Measurements from ENCODE around the gene FAM117A.
"Not testable (repeated sequence)": the region's sequence is repeated elsewhere in the genome, so short reads cannot be mapped to it uniquely, and the experiment has no call there.

FAM117A gene

DNA sequence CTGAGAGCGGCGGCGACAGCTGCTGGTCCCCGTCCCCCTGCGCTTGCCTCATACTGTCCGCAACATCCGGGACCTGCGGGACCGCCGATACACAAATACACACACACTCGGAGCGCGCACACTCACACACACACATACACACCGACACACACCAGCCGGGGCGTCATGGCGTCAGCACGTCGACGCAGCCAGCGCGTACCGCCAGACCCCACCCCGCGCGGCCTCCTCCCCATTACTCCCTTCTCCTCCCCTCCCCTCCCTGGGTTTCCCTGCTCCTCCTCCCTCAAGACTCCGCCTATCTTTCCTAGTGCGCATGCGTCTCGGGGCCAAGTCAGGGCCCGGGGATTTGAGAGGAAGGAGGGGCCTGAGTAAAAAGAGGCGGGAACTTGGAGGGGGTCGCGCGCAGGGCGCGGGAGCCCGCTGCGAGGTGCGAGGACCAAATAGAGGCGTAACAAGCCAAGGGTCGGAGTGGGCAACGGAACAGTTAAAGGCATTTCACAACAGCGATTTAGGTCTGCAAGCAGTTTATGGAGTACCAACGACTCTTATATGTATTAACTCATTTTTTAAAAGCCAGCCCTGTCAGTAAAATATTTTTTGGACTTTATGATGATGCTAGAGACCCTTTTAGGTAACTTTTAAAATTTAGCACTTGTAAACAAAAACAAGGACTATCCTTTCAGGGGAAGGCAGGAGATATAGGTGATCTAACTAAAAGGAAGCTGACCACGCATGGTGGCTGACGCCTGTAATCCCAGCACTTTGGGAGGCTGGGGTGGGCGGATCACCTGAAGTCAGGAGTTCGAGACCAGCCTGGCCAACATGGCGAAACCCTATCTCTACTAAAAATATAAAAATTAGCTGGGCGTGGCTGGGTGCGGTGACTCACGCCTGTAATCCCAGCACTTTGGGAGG is 85.7 kb downstream of the FAM117A start, which contains the start of gene SPOP:
Gene SPOP, minus strand, starts transcription at position 165 of the 915 bp plus-strand sequence. CDS start 55,287 bp downstream, outside the sequence.
- peaks cover 7% of the 10 kb centered on the region for H3K4me1 ChIP-seq (ENCODE audit: control insufficient read depth, insufficient read depth, low read length)
- H3K27me3 ChIP-seq (ENCODE audit: control insufficient read depth, insufficient read depth, low read length) = peaks cover 5% of the 10 kb centered on the region
- H3K36me3 ChIP-seq (ENCODE audit: control insufficient read depth, insufficient read depth, low read length) = no peaks in the 10 kb centered on the region
- peak within 1 kb of the TSS; percentile 83 for H3K4me3 ChIP-seq (ENCODE audit: low read depth, low read length)
- peak within 1 kb of the TSS; percentile 76 for H3K9ac ChIP-seq (ENCODE audit: low read depth, low read length)
- H3K9me3 ChIP-seq (ENCODE audit: control insufficient read depth, insufficient read depth, low read length) = no peaks in the 10 kb centered on the region

- Histone ChIP-seq H3K4me1 (ENCODE audit: control insufficient read depth, insufficient read depth, low read length) (peaks cover 7% of the 10 kb centered on the region), H3K36me3 (ENCODE audit: control insufficient read depth, insufficient read depth, low read length) (no peaks in the 10 kb centered on the region), H3K9ac (ENCODE audit: low read depth, low read length) (peak overlapping the region; percentile 76), H3K27me3 (ENCODE audit: control insufficient read depth, insufficient read depth, low read length) (peaks cover 5% of the 10 kb centered on the region), H3K9me3 (ENCODE audit: control insufficient read depth, insufficient read depth, low read length) (no peaks in the 10 kb centered on the region), H3K4me3 (ENCODE audit: low read depth, low read length) (peak overlapping the region; percentile 83)
Measured at GRCh38 chr17:49677134-49677932, 86.6 kb downstream of the FAM117A start.

DNA sequence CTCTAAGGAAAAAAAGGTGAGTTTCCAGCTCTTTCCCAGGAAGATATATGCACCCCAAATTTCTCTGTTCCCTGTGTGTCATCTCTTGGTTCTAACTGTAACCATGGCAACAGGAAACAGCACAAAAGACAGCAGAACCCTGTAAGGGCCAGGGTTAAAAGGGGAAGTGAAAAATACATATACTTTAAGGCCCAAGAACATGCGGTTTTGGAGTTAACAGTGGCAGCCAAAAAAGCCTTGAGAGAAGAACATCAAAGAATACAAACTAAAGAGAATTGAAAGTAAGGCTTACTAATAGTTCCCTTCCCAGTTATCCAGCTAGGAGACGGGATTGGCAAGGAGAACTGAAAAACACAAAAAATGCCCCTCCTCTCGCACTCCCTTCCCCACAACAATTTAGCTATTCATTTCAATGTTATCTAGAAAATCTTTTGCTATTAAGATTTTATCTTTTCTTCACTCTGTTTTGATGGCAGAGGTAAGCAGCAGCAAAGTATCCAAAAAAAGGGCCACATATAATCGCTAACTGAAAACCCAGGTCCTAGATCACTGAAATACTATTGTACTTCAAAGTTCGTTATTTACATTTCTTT is 87.6 kb downstream of the FAM117A start:
- Histone ChIP-seq H3K4me1 (ENCODE audit: control insufficient read depth, insufficient read depth, low read length) (peaks cover 7% of the 10 kb centered on the region), H3K36me3 (ENCODE audit: control insufficient read depth, insufficient read depth, low read length) (no peaks in the 10 kb centered on the region), H3K27me3 (ENCODE audit: control insufficient read depth, insufficient read depth, low read length) (peaks cover 4% of the 10 kb centered on the region), H3K9ac (ENCODE audit: low read depth, low read length) (peak overlapping the region; percentile 76), H3K4me3 (ENCODE audit: low read depth, low read length) (peak overlapping the region; percentile 83), H3K9me3 (ENCODE audit: control insufficient read depth, insufficient read depth, low read length) (no peaks in the 10 kb centered on the region)

DNA sequence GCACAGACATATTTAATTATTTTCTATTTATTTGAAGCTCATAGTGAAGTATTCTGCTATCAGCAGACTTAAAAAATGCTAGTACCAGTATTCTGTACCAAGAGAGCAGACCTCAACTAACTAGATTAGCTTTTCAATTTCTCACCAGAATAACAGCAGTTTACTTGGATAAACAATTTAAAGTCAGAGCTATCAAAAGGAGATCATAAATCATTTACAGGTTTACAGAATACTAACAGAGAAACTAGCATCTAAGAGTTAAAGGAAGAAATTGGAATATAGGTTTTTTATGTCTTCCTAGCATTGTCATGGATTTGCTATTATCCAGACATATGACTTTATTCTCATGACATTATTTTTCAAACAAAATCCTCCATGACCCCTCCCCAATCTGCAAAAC is 89.4 kb downstream of the FAM117A start:
- Histone ChIP-seq H3K27me3 (ENCODE audit: control insufficient read depth, insufficient read depth, low read length) (peaks cover 2% of the 10 kb centered on the region), H3K9ac (ENCODE audit: low read depth, low read length) (no peak overlapping the region), H3K9me3 (ENCODE audit: control insufficient read depth, insufficient read depth, low read length) (no peaks in the 10 kb centered on the region), H3K4me3 (ENCODE audit: low read depth, low read length) (no peak overlapping the region), H3K36me3 (ENCODE audit: control insufficient read depth, insufficient read depth, low read length) (no peaks in the 10 kb centered on the region), H3K4me1 (ENCODE audit: control insufficient read depth, insufficient read depth, low read length) (peaks cover 7% of the 10 kb centered on the region)

GRCh38 chr17:49673679-49674078 is 90.3 kb downstream of the FAM117A start:
- not testable (repeated sequence) for H3K9ac ChIP-seq (ENCODE audit: low read depth, low read length); H3K4me1 ChIP-seq (ENCODE audit: control insufficient read depth, insufficient read depth, low read length); H3K27me3 ChIP-seq (ENCODE audit: control insufficient read depth, insufficient read depth, low read length); H3K36me3 ChIP-seq (ENCODE audit: control insufficient read depth, insufficient read depth, low read length); H3K4me3 ChIP-seq (ENCODE audit: low read depth, low read length); H3K9me3 ChIP-seq (ENCODE audit: control insufficient read depth, insufficient read depth, low read length)

GRCh38 chr17:49670641-49671040 is 93.3 kb downstream of the FAM117A start:
- Histone ChIP-seq H3K9ac (ENCODE audit: low read depth, low read length) (no peak overlapping the region), H3K9me3 (ENCODE audit: control insufficient read depth, insufficient read depth, low read length) (no peaks in the 10 kb centered on the region), H3K4me3 (ENCODE audit: low read depth, low read length) (no peak overlapping the region), H3K4me1 (ENCODE audit: control insufficient read depth, insufficient read depth, low read length) (no peaks in the 10 kb centered on the region), H3K36me3 (ENCODE audit: control insufficient read depth, insufficient read depth, low read length) (no peaks in the 10 kb centered on the region), H3K27me3 (ENCODE audit: control insufficient read depth, insufficient read depth, low read length) (no peaks in the 10 kb centered on the region)

DNA sequence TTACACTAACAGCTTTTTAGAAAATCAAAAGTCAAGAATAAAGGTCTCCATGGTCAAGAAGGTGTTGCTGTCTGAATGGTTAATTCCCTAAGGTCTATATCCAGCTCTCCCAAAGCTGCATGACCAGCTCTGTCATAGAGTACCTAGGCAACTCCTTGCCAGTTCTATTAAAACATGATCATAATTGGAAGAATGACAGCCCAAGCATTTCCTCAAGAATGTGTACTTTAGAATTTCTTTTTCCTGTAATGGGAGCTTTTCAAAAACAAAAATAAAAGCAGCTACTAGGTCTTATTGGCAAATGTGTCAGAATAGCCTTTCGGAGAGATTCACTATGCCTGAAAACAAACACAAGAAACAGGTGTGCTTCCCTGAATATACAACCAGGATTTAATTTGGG is 93.9 kb downstream of the FAM117A start:
- Histone ChIP-seq H3K9me3 (ENCODE audit: control insufficient read depth, insufficient read depth, low read length) (no peaks in the 10 kb centered on the region), H3K9ac (ENCODE audit: low read depth, low read length) (no peak overlapping the region), H3K36me3 (ENCODE audit: control insufficient read depth, insufficient read depth, low read length) (no peaks in the 10 kb centered on the region), H3K4me3 (ENCODE audit: low read depth, low read length) (no peak overlapping the region), H3K4me1 (ENCODE audit: control insufficient read depth, insufficient read depth, low read length) (no peaks in the 10 kb centered on the region), H3K27me3 (ENCODE audit: control insufficient read depth, insufficient read depth, low read length) (no peaks in the 10 kb centered on the region)

DNA sequence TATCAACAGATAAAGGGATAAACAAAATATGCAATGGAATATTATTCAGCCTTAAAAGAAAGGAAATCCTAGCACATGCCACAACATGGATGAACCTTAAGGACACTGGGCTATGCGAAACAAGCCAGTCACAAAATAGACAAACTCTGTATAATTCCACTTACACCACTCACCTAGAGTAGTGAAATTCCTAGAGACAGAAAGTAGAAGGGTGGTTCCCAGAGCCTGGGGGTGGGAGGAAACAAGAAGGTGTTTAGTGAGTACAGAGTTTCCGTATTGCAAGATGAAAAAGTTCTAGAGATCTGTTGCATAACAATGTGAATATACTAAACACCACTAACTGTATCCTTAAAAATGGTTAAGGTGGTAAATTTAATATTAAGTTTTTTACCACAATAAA is 96.1 kb downstream of the FAM117A start:
- H3K36me3 ChIP-seq (ENCODE audit: control insufficient read depth, insufficient read depth, low read length) = no peaks in the 10 kb centered on the region
- H3K27me3 ChIP-seq (ENCODE audit: control insufficient read depth, insufficient read depth, low read length) = no peaks in the 10 kb centered on the region
- H3K9ac ChIP-seq (ENCODE audit: low read depth, low read length) = no peak overlapping the region
- no peaks in the 10 kb centered on the region for H3K9me3 ChIP-seq (ENCODE audit: control insufficient read depth, insufficient read depth, low read length)
- H3K4me1 ChIP-seq (ENCODE audit: control insufficient read depth, insufficient read depth, low read length) = no peaks in the 10 kb centered on the region
- no peak overlapping the region for H3K4me3 ChIP-seq (ENCODE audit: low read depth, low read length)

GRCh38 chr17:49664706-49665211 is 99.2 kb downstream of the FAM117A start:
- no peaks in the 10 kb centered on the region for H3K4me1 ChIP-seq (ENCODE audit: control insufficient read depth, insufficient read depth, low read length)
- H3K27me3 ChIP-seq (ENCODE audit: control insufficient read depth, insufficient read depth, low read length) = no peaks in the 10 kb centered on the region
- H3K9ac ChIP-seq (ENCODE audit: low read depth, low read length) = no peak overlapping the region
- H3K4me3 ChIP-seq (ENCODE audit: low read depth, low read length) = no peak overlapping the region
- H3K36me3 ChIP-seq (ENCODE audit: control insufficient read depth, insufficient read depth, low read length) = no peaks in the 10 kb centered on the region
- no peaks in the 10 kb centered on the region for H3K9me3 ChIP-seq (ENCODE audit: control insufficient read depth, insufficient read depth, low read length)
